ENCODE data around the gene BRD3. TPM values are rescaled to one million over a fixed set of nuclear protein-coding genes. Genes with fewer than 3 reads are reported as not detected.

BRD3 gene
- total RNA-seq, 1 experiment from 2014 or later = 63.1 TPM

DNA sequence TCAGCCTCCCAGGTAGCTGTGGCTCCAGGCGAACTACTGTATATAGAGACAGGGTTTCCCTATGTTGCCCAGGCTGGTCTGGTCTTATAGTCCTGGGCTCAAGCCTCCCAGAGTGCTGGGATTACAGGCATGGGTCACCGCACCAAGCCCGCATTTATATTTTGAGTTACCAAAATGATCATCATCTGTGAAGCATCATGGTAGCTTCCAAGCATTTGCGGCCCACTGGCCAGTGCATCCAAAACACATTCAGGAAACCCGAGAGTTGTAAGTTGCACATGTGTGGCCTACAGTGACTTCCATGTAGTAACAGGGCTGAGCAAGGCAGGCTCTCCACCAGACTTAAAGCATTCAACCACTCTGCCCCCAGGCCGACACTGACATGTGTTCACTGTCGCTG lies 40.3 kb downstream of the BRD3 start:
- no peak overlapping the region for H4K91ac ChIP-seq (ENCODE audit: insufficient read length, low read depth, low read length)
- no peaks in the 10 kb centered on the region for H3K9me3 ChIP-seq (ENCODE audit: control insufficient read depth, low read depth, low read length)
- H3K4me1 ChIP-seq (ENCODE audit: insufficient read depth, low read length) = no peaks in the 10 kb centered on the region
- H3K27me3 ChIP-seq (ENCODE audit: insufficient read depth, low read length) = no peaks in the 10 kb centered on the region
- H3K4me1 Mint-ChIP-seq = peaks cover 11 to 17% of the 10 kb centered on the region in 2 experiments
- H4K5ac ChIP-seq (ENCODE audit: insufficient read length, low read depth, low read length) = no peak overlapping the region
- H2AK5ac ChIP-seq (ENCODE audit: insufficient read length, low read length) = no peak overlapping the region
- peaks cover 0 to 18% (median 17%) of the 10 kb centered on the region in 3 experiments; a peak in 5 of 7 replicates for H3K36me3 Mint-ChIP-seq (ENCODE audit: insufficient read depth in 1 of 3, low read depth in 3 of 3)
- H2BK120ac ChIP-seq (ENCODE audit: low read depth, low read length, poor library complexity, severe bottlenecking) = no peak overlapping the region
- H2BK15ac ChIP-seq (ENCODE audit: low read depth, low read length) = no peak overlapping the region
- no peak overlapping the region for H2AFZ ChIP-seq (ENCODE audit: low read length)
- H2BK5ac ChIP-seq (ENCODE audit: insufficient read length, low read length) = no peak overlapping the region
- no peaks in the 10 kb centered on the region for H3K9me3 Mint-ChIP-seq
- no peak overlapping the region for H3K27ac Mint-ChIP-seq
- no CpG with 5 or more reads among the region's 7 CpGs for WGBS (ENCODE audit: extremely low coverage, insufficient read length, low lambda C conversion rate)
- peaks cover 2% of the 10 kb centered on the region for H3K27me3 Mint-ChIP-seq (ENCODE audit: low read depth)
- TF ChIP-seq, protein P1, sequence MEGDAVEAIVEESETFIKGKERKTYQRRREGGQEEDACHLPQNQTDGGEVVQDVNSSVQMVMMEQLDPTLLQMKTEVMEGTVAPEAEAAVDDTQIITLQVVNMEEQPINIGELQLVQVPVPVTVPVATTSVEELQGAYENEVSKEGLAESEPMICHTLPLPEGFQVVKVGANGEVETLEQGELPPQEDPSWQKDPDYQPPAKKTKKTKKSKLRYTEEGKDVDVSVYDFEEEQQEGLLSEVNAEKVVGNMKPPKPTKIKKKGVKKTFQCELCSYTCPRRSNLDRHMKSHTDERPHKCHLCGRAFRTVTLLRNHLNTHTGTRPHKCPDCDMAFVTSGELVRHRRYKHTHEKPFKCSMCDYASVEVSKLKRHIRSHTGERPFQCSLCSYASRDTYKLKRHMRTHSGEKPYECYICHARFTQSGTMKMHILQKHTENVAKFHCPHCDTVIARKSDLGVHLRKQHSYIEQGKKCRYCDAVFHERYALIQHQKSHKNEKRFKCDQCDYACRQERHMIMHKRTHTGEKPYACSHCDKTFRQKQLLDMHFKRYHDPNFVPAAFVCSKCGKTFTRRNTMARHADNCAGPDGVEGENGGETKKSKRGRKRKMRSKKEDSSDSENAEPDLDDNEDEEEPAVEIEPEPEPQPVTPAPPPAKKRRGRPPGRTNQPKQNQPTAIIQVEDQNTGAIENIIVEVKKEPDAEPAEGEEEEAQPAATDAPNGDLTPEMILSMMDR (conservative IDR thresholded peaks at IDR 0.05) = no peak
- no peak overlapping the region for H3K18ac ChIP-seq (ENCODE audit: insufficient read length, low read depth, low read length)
- H3K23me2 ChIP-seq (ENCODE audit: insufficient read length, low read depth, low read length, poor library complexity, severe bottlenecking) = peaks cover 5% of the 10 kb centered on the region
- no peak overlapping the region for H3T11ph ChIP-seq (ENCODE audit: low read length)
- no peak overlapping the region for H3K56ac ChIP-seq (ENCODE audit: insufficient read length, low read depth, low read length)
- no peak overlapping the region for H3K14ac ChIP-seq (ENCODE audit: insufficient read depth, low read length)
- no peak overlapping the region for H3K4me3 Mint-ChIP-seq
- H3K79me1 ChIP-seq (ENCODE audit: insufficient read depth, low read depth, low read length, poor library complexity, severe bottlenecking) = no peaks in the 10 kb centered on the region
- no peak overlapping the region for H3K23ac ChIP-seq (ENCODE audit: insufficient read length, low read depth, low read length)
- H4K20me1 ChIP-seq (ENCODE audit: control insufficient read depth, insufficient read depth, insufficient read length) = no peaks in the 10 kb centered on the region
- H4K8ac ChIP-seq (replicated peaks; ENCODE audit: insufficient read length, low read depth, low read length) = no peak overlapping the region
- H2BK12ac ChIP-seq (ENCODE audit: insufficient read length, low read depth, low read length) = no peak overlapping the region
- no peak overlapping the region for H3K27ac ChIP-seq (ENCODE audit: insufficient read length, low read depth, low read length)
- no peak overlapping the region for H2BK20ac ChIP-seq (ENCODE audit: low read depth, low read length, poor library complexity, severe bottlenecking)
- no peak overlapping the region for H3K4ac ChIP-seq (ENCODE audit: low read depth, low read length)
- no peak overlapping the region for H3K4me2 ChIP-seq (ENCODE audit: insufficient read depth, insufficient read length, low read length)
- no peak overlapping the region for H3K9ac ChIP-seq (ENCODE audit: extremely low read depth, insufficient read length, low read length)
- H3K79me2 ChIP-seq (ENCODE audit: insufficient read depth, low read length) = no peaks in the 10 kb centered on the region
- DNase-seq = no peak

All from H9 (cell line).